H1 (cell line): ENCODE measurements around the gene PLCB1. TPM values are rescaled to one million over a fixed set of nuclear protein-coding genes. Genes with fewer than 3 reads are reported as not detected.

Experiments
- CTCF ChIA-PET: fragments of 300-600 bp; sonication (Branson Sonifier 250); formaldehyde crosslinking; loops from one replicate; lab custom pipeline; 2021; ENCODE audit not compliant: partially characterized antibody; lab: Charles Lee
- POLR2A ChIA-PET: fragments of 300-600 bp; sonication (Branson Sonifier 250); formaldehyde crosslinking; loops from one replicate; lab custom pipeline; 2021; ENCODE audit warnings: inconsistent platforms; ENCODE audit not compliant: partially characterized antibody; lab: Charles Lee
- DNase-seq, 2 experiments: peaks; one replicate each; pipeline versions ENCODE4 v3.0.0 to v3.0.0-alpha.2; 2010 to 2022; ENCODE audit warnings: low spot score in 2 of 2, low read depth in 1 of 2, mixed read lengths in 1 of 2
- FAIRE-seq: peaks from 2 replicates; lab custom pipeline; 2011; peaks lifted over from hg19 to GRCh38; lab: Jason Lieb, UNC
- H2AFZ ChIP-seq: 2 replicates; pipeline ENCODE4 v1.8.1; 2012; ENCODE audit warnings: low read length, inconsistent platforms
- H2AK5ac ChIP-seq: 2 replicates; pipeline ENCODE4 v1.6.1; 2013; ENCODE audit warnings: low read depth, low read length
- H2BK120ac ChIP-seq: replicated peaks from 2 replicates; pipeline ENCODE3; 2013; ENCODE audit warnings: low read depth, low read length, inconsistent platforms
- H2BK12ac ChIP-seq: 2 replicates; pipeline ENCODE4 v1.6.1; 2013; ENCODE audit warnings: low read depth, low read length
- H2BK15ac ChIP-seq: 2 replicates; pipeline ENCODE4 v1.6.1; 2013; ENCODE audit warnings: low read length
- H2BK20ac ChIP-seq: 2 replicates; pipeline ENCODE4 v1.6.1; 2013; ENCODE audit warnings: low read length
- H2BK5ac ChIP-seq: 2 replicates; pipeline ENCODE4 v1.6.1; 2013; ENCODE audit warnings: low read depth, low read length
- H3K14ac ChIP-seq: 2 replicates; pipeline ENCODE4 v1.6.1; 2013; ENCODE audit warnings: inconsistent platforms; ENCODE audit not compliant: insufficient read length
- H3K18ac ChIP-seq: 2 replicates; pipeline ENCODE4 v1.6.1; 2013; ENCODE audit warnings: low read length; ENCODE audit errors: extremely low read depth
- H3K23ac ChIP-seq: 2 replicates; pipeline ENCODE4 v1.6.1; 2013; ENCODE audit warnings: inconsistent platforms; ENCODE audit not compliant: insufficient read length
- H3K23me2 ChIP-seq: 2 replicates; pipeline ENCODE4 v1.6.1; 2013; ENCODE audit warnings: low read depth, low read length
- H3K27ac ChIP-seq: 2 replicates; pipeline ENCODE4 v1.6.1; 2011; ENCODE audit warnings: low read depth, low read length, inconsistent platforms
- H3K27me3 ChIP-seq, 4 experiments: replicated peaks in 1 of 4; 1 replicate in 1 of 4; 2 replicates in 3 of 4; pipeline versions ENCODE4 v1.6.1 to v1.8.1; 2011 to 2013; ENCODE audit warnings: low read length in 3 of 4, mild to moderate bottlenecking in 3 of 4, inconsistent platforms in 2 of 4, mixed read lengths in 2 of 4, moderate library complexity in 1 of 4; ENCODE audit not compliant: control insufficient read depth in 3 of 4, insufficient read depth in 3 of 4; ENCODE audit errors: extremely low read depth in 1 of 4
- H3K36me3 ChIP-seq, 4 experiments: 2 replicates each; pipeline versions ENCODE4 v1.6.1 to v1.8.1; 2011 to 2013; ENCODE audit warnings: mild to moderate bottlenecking in 4 of 4, low read length in 3 of 4, moderate library complexity in 2 of 4, control low read depth in 1 of 4, inconsistent platforms in 1 of 4; ENCODE audit not compliant: insufficient read depth in 4 of 4, control insufficient read depth in 2 of 4
- H3K4ac ChIP-seq: replicated peaks from 2 replicates; pipeline ENCODE3; 2013; ENCODE audit warnings: low read length, low read depth, mixed read lengths, inconsistent platforms; ENCODE audit not compliant: insufficient read length
- H3K4me1 ChIP-seq, 4 experiments: replicated peaks in 1 of 4; 1 replicate in 1 of 4; 2 replicates in 3 of 4; pipeline versions ENCODE4 v1.6.1 to v1.8.1; 2011 to 2013; ENCODE audit warnings: low read length in 3 of 4, inconsistent platforms in 2 of 4, mixed read lengths in 1 of 4; ENCODE audit not compliant: insufficient read depth in 4 of 4, control insufficient read depth in 3 of 4
- H3K4me2 ChIP-seq, 2 experiments: 2 replicates each; pipeline versions ENCODE4 v1.6.1 to v1.8.1; 2011 to 2013; ENCODE audit warnings: low read depth in 2 of 2, low read length in 2 of 2, control low read depth in 1 of 2, inconsistent platforms in 1 of 2, mild to moderate bottlenecking in 1 of 2; ENCODE audit not compliant: insufficient read depth in 1 of 2
- H3K4me3 ChIP-seq, 4 experiments: fragments of 200-600, 300-600 bp in 1 of 4; sonication (generic), shearing (Covaris generic), sonication (Bioruptor Twin) in 1 of 4; 2 replicates each; pipeline versions ENCODE4 v1.5.1 to v1.8.1; 2011 to 2016; ENCODE audit warnings: low read length in 4 of 4, low read depth in 3 of 4, control low read depth in 2 of 4, inconsistent platforms in 2 of 4, mild to moderate bottlenecking in 2 of 4, mixed read lengths in 1 of 4, moderate library complexity in 1 of 4; ENCODE audit not compliant: insufficient read depth in 2 of 4; ENCODE audit errors: extremely low read depth in 1 of 4
- H3K56ac ChIP-seq: replicated peaks from 2 replicates; pipeline ENCODE3; 2013; ENCODE audit warnings: low read depth, mild to moderate bottlenecking, mixed read lengths, low read length, inconsistent platforms; ENCODE audit not compliant: insufficient read length
- H3K79me1 ChIP-seq: 2 replicates; pipeline ENCODE4 v1.6.1; 2013; ENCODE audit warnings: low read depth, low read length, control low read depth
- H3K79me2 ChIP-seq, 2 experiments: 2 replicates each; pipeline versions ENCODE4 v1.6.1 to v1.8.1; 2012 to 2013; ENCODE audit warnings: low read length in 2 of 2, mild to moderate bottlenecking in 2 of 2, inconsistent platforms in 1 of 2; ENCODE audit not compliant: insufficient read depth in 2 of 2, control insufficient read depth in 1 of 2
- H3K9ac ChIP-seq, 4 experiments: replicated peaks in 1 of 4; 1 replicate in 1 of 4; 2 replicates in 3 of 4; pipeline versions ENCODE4 v1.6.1 to v1.8.1; 2011 to 2013; ENCODE audit warnings: low read depth in 3 of 4, low read length in 3 of 4, control low read depth in 2 of 4, mild to moderate bottlenecking in 2 of 4, moderate library complexity in 2 of 4, inconsistent platforms in 1 of 4; ENCODE audit errors: extremely low read depth in 1 of 4
- H3K9me3 ChIP-seq, 2 experiments: 2 replicates each; pipeline versions ENCODE4 v1.6.1 to v1.8.1; 2012 to 2013; ENCODE audit warnings: mild to moderate bottlenecking in 2 of 2, moderate library complexity in 2 of 2, control low read depth in 1 of 2, inconsistent platforms in 1 of 2, low read depth in 1 of 2, low read length in 1 of 2, mixed read lengths in 1 of 2; ENCODE audit not compliant: insufficient read depth in 2 of 2
- H4K20me1 ChIP-seq, 2 experiments: replicated peaks in 1 of 2; 2 replicates each; pipeline versions ENCODE3 to v1.8.1; 2011 to 2013; ENCODE audit warnings: inconsistent platforms in 2 of 2, low read length in 2 of 2, mild to moderate bottlenecking in 1 of 2; ENCODE audit not compliant: insufficient read depth in 2 of 2, control insufficient read depth in 1 of 2
- H4K5ac ChIP-seq: 2 replicates; pipeline ENCODE4 v1.6.1; 2013; ENCODE audit warnings: low read length, low read depth, mixed read lengths, inconsistent platforms; ENCODE audit not compliant: insufficient read length
- H4K8ac ChIP-seq: 2 replicates; pipeline ENCODE4 v1.8.0; 2013; ENCODE audit warnings: mild to moderate bottlenecking, moderate library complexity, low read length, inconsistent platforms; ENCODE audit not compliant: insufficient read depth; ENCODE audit errors: extremely low read depth
- H4K91ac ChIP-seq: replicated peaks from 2 replicates; pipeline ENCODE3; 2013; ENCODE audit warnings: low read length, mixed read lengths, inconsistent platforms; ENCODE audit not compliant: insufficient read length
- CTCF ChIP-seq, 3 experiments: IDR thresholded peaks; 1 replicate in 2 of 3; 2 replicates in 1 of 3; pipeline versions ENCODE4 v1.5.1 to v1.6.1; 2011; ENCODE audit warnings: low read length in 3 of 3, mild to moderate bottlenecking in 3 of 3, inconsistent platforms in 2 of 3, low read depth in 1 of 3, moderate library complexity in 1 of 3; ENCODE audit not compliant: insufficient read depth in 1 of 3; ENCODE audit errors: control extremely low read depth in 1 of 3
- E2F6 ChIP-seq: IDR thresholded peaks from 2 replicates; pipeline ENCODE4 v1.6.1; 2012; ENCODE audit warnings: inconsistent platforms
- FOSL1 ChIP-seq: IDR thresholded peaks from 2 replicates; pipeline ENCODE4 v1.6.1; 2011; ENCODE audit warnings: mild to moderate bottlenecking, low read depth, low read length, moderate library complexity; ENCODE audit not compliant: insufficient read depth
- JUND ChIP-seq: IDR thresholded peaks from 2 replicates; pipeline ENCODE4 v1.6.1; 2011; ENCODE audit warnings: mild to moderate bottlenecking, improper control_type of control experiment, low read length
- POLR2A ChIP-seq, 2 experiments: IDR thresholded peaks; 1 replicate in 1 of 2; 2 replicates in 1 of 2; pipeline ENCODE4 v1.6.1; 2011; ENCODE audit warnings: low read depth in 2 of 2, low read length in 2 of 2, mild to moderate bottlenecking in 2 of 2; ENCODE audit errors: control extremely low read depth in 1 of 2
- POLR2AphosphoS5 ChIP-seq: IDR thresholded peaks from 2 replicates; pipeline ENCODE4 v1.6.1; 2011; ENCODE audit warnings: low read depth, low read length
- SIN3A ChIP-seq, 2 experiments: IDR thresholded peaks in 1 of 2; conservative IDR thresholded peaks in 1 of 2; 2 replicates each; pipeline ENCODE4 v1.6.1; 2011 to 2012; ENCODE audit warnings: low read length in 2 of 2, improper control_type of control experiment in 1 of 2, low read depth in 1 of 2, mild to moderate bottlenecking in 1 of 2
- SP1 ChIP-seq: IDR thresholded peaks from 2 replicates; pipeline ENCODE4 v1.6.1; 2011; ENCODE audit warnings: low read depth, low read length
- TAF7 ChIP-seq: optimal IDR thresholded peaks from 2 replicates; pipeline ENCODE3; 2011; ENCODE audit warnings: low read depth, mild to moderate bottlenecking, inconsistent platforms, low read length, moderate library complexity, borderline replicate concordance
- TEAD4 ChIP-seq: IDR thresholded peaks from 2 replicates; pipeline ENCODE4 v1.6.1; 2012; ENCODE audit warnings: low read depth, low read length, inconsistent platforms, mixed read lengths
- WGBS, 2 experiments: shearing (Covaris generic) in 1 of 2; methylation state at CpG; one replicate each; pipeline versions ENCODE4 v1.1.6 to v1.1.7; 2013 to 2015; ENCODE audit warnings: low lambda C conversion rate in 2 of 2, mixed read lengths in 2 of 2, inconsistent platforms in 1 of 2, low coverage in 1 of 2, missing lambda C conversion rate in 1 of 2; ENCODE audit not compliant: insufficient replicate concordance in 2 of 2, insufficient coverage in 1 of 2, insufficient read length in 1 of 2; ENCODE audit errors: extremely low coverage in 1 of 2, missing lambda C conversion rate in 1 of 2; 5-methylcytosine and 5-hydroxymethylcytosine counted together
- polyA plus RNA-seq, 7 experiments: library from polyadenylated mRNA; depleted of rRNA in 3 of 7; stranded (reverse) in 5 of 7; unstranded in 2 of 7; fragments of >200 nt in 5 of 7; fragments of 200-250 nt in 2 of 7; gene quantifications; 1 replicate in 5 of 7; 2 replicates in 1 of 7; 4 replicates in 1 of 7; pipeline versions ENCODE4 v1.2.1 to v1.2.3, GENCODE V29; 2011 to 2013; ENCODE audit warnings: missing spikeins in 2 of 7, mixed read lengths in 2 of 7
- total RNA-seq: library from RNA; stranded (reverse); fragmentation: NEBNext Ultra II Directional; extraction: Animal tissue kit (Norgen Biotek cat#: 25700); gene quantifications from 2 replicates; pipeline ENCODE4 v1.2.1, GENCODE V29; 2021
- TF ChIP-seq, protein P1 (sequence below): IDR thresholded peaks from 2 replicates; pipeline ENCODE4 v1.6.1; 2012; ENCODE audit warnings: inconsistent platforms

The PLCB1 gene
- total and polyA plus RNA-seq, 2 of the 8 experiments (the other 6 are each of a cell fraction or from before 2014, with no cell fraction given), result 2.6 to 9.1 TPM

GRCh38 chr20:8313073-8313472, 181.0 kb downstream of the PLCB1 start:
- Histone ChIP-seq H3K18ac (no peak overlapping the region), H3K4me1 (peaks cover 0 to 6% (median 1%) of the 10 kb centered on the region in 4 experiments; a peak in 4 of 7 replicates), H2BK15ac (no peak overlapping the region), H3K14ac (no peak overlapping the region), H3K36me3 (no peaks in the 10 kb centered on the region), H4K91ac (no peak overlapping the region), H4K20me1 (no peaks in the 10 kb centered on the region), H3K9me3 (no peaks in the 10 kb centered on the region), H3K23me2 (no peaks in the 10 kb centered on the region), H3K4ac (no peak overlapping the region), H3K56ac (no peak overlapping the region), H2BK12ac (no peak overlapping the region), H3K27ac (no peak overlapping the region), H4K5ac (no peak overlapping the region), H4K8ac (no peak overlapping the region), H3K79me2 (no peaks in the 10 kb centered on the region), H3K4me3 (no peak overlapping the region), H2AFZ (no peak overlapping the region), H3K27me3 (no peaks in the 10 kb centered on the region), H3K79me1 (no peaks in the 10 kb centered on the region), H2BK5ac (no peak overlapping the region), H3K23ac (no peak overlapping the region), H3K4me2 (no peak overlapping the region), H2BK120ac (no peak overlapping the region), H2BK20ac (no peak overlapping the region), H2AK5ac (no peak overlapping the region), H3K9ac (no peak overlapping the region)
- WGBS, 2 experiments, result 100% methylated on average over 1 of the region's 1 CpG; no CpG with 5 or more reads in 1 of the 2 experiments
- POLR2A ChIA-PET, result interaction anchor here (0.6 kb wide), 1 partner anchor 32 kb away, joined by 3 read pairs; no protein-coding TSS in a partner anchor
- CTCF ChIA-PET, result interaction anchor here (1.1 to 1.2 kb wide), 2 partner anchors 16 to 408 kb away, joined by 4 read pairs; no protein-coding TSS in a partner anchor
- no peak for FAIRE-seq
- DNase-seq, result no peak
- no peak for TF ChIP-seq SIN3A (conservative IDR thresholded peaks at IDR 0.05 in 1 of 2, IDR thresholded peaks at IDR 0.05 in 1 of 2; ENCODE audit: low read depth in 1 of 2, low read length in 2 of 2)
- TF ChIP-seq JUND, result no peak
- TF ChIP-seq TAF7, result no peak
- no peak for TF ChIP-seq CTCF (IDR thresholded peaks at IDR 0.05; ENCODE audit: control extremely low read depth in 1 of 3, insufficient read depth in 1 of 3, low read depth in 1 of 3, low read length in 3 of 3)
- no peak for TF ChIP-seq FOSL1
- TF ChIP-seq, protein P1, sequence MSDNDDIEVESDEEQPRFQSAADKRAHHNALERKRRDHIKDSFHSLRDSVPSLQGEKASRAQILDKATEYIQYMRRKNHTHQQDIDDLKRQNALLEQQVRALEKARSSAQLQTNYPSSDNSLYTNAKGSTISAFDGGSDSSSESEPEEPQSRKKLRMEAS, result no peak
- TF ChIP-seq POLR2A (IDR thresholded peaks at IDR 0.05; ENCODE audit: control extremely low read depth in 1 of 2, low read depth in 2 of 2, low read length in 2 of 2), result no peak
- no peak for TF ChIP-seq TEAD4
- TF ChIP-seq SP1, result no peak
- TF ChIP-seq POLR2AphosphoS5, result no peak
- no peak for TF ChIP-seq E2F6
